ENCODE results near the gene PKD1L1. TPM values are rescaled to one million over a fixed set of nuclear protein-coding genes. Genes with fewer than 3 reads are reported as not detected.
"Not testable (repeated sequence)": the region's sequence is repeated elsewhere in the genome, so short reads cannot be mapped to it uniquely, and the experiment has no call there.

Gene PKD1L1
- total RNA-seq, 1 experiment from 2014 or later, result 0.24 TPM

- H3K4me3 Mint-ChIP-seq (ENCODE audit: low read depth, unreplicated experiment), result no peak overlapping the region
- CTCF ChIA-PET, result interaction anchor here (1.4 kb wide), 1 partner anchor 13 kb away, joined by 4 read pairs; no protein-coding TSS in a partner anchor
- H3K4me1 Mint-ChIP-seq (ENCODE audit: low read depth, unreplicated experiment), result no peaks in the 10 kb centered on the region
- no TSS peak for BruUV-seq (replicated peaks)
- no peak overlapping the region for H3K27ac Mint-ChIP-seq (ENCODE audit: unreplicated experiment)
- intact Hi-C loops (cut with micrococcal nuclease; ENCODE audit: unreplicated experiment), result no loop called here
- no peak for DNase-seq
- no peaks in the 10 kb centered on the region for H3K9me3 Mint-ChIP-seq (ENCODE audit: low read depth, unreplicated experiment)
- no peaks in the 10 kb centered on the region for H3K27me3 Mint-ChIP-seq (ENCODE audit: unreplicated experiment)
- no peaks in the 10 kb centered on the region for H3K36me3 Mint-ChIP-seq (ENCODE audit: insufficient read depth, unreplicated experiment)
- no peak for TF ChIP-seq CTCF (IDR thresholded peaks at IDR 0.05; ENCODE audit: unreplicated experiment)
Measured at GRCh38 chr7:47799524-47799923, 148.7 kb downstream of the PKD1L1 start.

- no peak for TF ChIP-seq CTCF (IDR thresholded peaks at IDR 0.05; ENCODE audit: unreplicated experiment)
- no TSS peak for BruUV-seq (replicated peaks)
- CTCF ChIA-PET, result interaction anchor here (0.9 kb wide), 1 partner anchor 9 kb away, joined by 5 read pairs; no protein-coding TSS in a partner anchor
- Mint-ChIP-seq H3K27me3 (ENCODE audit: unreplicated experiment) (no peaks in the 10 kb centered on the region), H3K36me3 (ENCODE audit: insufficient read depth, unreplicated experiment) (peaks cover under 1% of the 10 kb centered on the region), H3K9me3 (ENCODE audit: low read depth, unreplicated experiment) (no peaks in the 10 kb centered on the region), H3K4me3 (ENCODE audit: low read depth, unreplicated experiment) (no peak overlapping the region), H3K27ac (ENCODE audit: unreplicated experiment) (no peak overlapping the region), H3K4me1 (ENCODE audit: low read depth, unreplicated experiment) (peaks cover 17% of the 10 kb centered on the region)
- intact Hi-C loops (cut with micrococcal nuclease; ENCODE audit: unreplicated experiment), result no loop called here
- DNase-seq, result no peak
Measured at GRCh38 chr7:47796347-47796746, 151.9 kb downstream of the PKD1L1 start.

- Mint-ChIP-seq H3K4me3 (ENCODE audit: low read depth, unreplicated experiment) (no peak overlapping the region), H3K27ac (ENCODE audit: unreplicated experiment) (no peak overlapping the region), H3K9me3 (ENCODE audit: low read depth, unreplicated experiment) (no peaks in the 10 kb centered on the region), H3K27me3 (ENCODE audit: unreplicated experiment) (no peaks in the 10 kb centered on the region), H3K4me1 (ENCODE audit: low read depth, unreplicated experiment) (peaks cover 20% of the 10 kb centered on the region), H3K36me3 (ENCODE audit: insufficient read depth, unreplicated experiment) (peaks cover 4% of the 10 kb centered on the region)
- CTCF ChIA-PET, result no interaction called here
- no TSS peak for BruUV-seq (replicated peaks)
- TF ChIP-seq CTCF (IDR thresholded peaks at IDR 0.05; ENCODE audit: unreplicated experiment), result no peak
- intact Hi-C loops (cut with micrococcal nuclease; ENCODE audit: unreplicated experiment), result no loop called here
- no peak for DNase-seq
Measured at GRCh38 chr7:47795631-47796030, 152.6 kb downstream of the PKD1L1 start.

GRCh38 chr7:47795126-47795525 lies 153.1 kb downstream of the PKD1L1 start:
- CTCF ChIA-PET, result not testable (repeated sequence)

GRCh38 chr7:47794016-47794415 lies 154.2 kb downstream of the PKD1L1 start:
- DNase-seq, result no peak
- BruUV-seq (replicated peaks), result no TSS peak
- no peaks in the 10 kb centered on the region for H3K9me3 Mint-ChIP-seq (ENCODE audit: low read depth, unreplicated experiment)
- TF ChIP-seq CTCF (IDR thresholded peaks at IDR 0.05; ENCODE audit: unreplicated experiment), result no peak
- H3K4me1 Mint-ChIP-seq (ENCODE audit: low read depth, unreplicated experiment), result peaks cover 28% of the 10 kb centered on the region
- CTCF ChIA-PET, result no interaction called here
- no peak overlapping the region for H3K4me3 Mint-ChIP-seq (ENCODE audit: low read depth, unreplicated experiment)
- intact Hi-C loops (cut with micrococcal nuclease; ENCODE audit: unreplicated experiment), result no loop called here
- H3K27ac Mint-ChIP-seq (ENCODE audit: unreplicated experiment), result no peak overlapping the region
- peaks cover 9% of the 10 kb centered on the region for H3K36me3 Mint-ChIP-seq (ENCODE audit: insufficient read depth, unreplicated experiment)
- H3K27me3 Mint-ChIP-seq (ENCODE audit: unreplicated experiment), result no peaks in the 10 kb centered on the region

More at GRCh38 chr7:47795126-47795525, 153.1 kb downstream of the PKD1L1 start:
- H3K4me3 Mint-ChIP-seq (ENCODE audit: low read depth, unreplicated experiment); H3K27me3 Mint-ChIP-seq (ENCODE audit: unreplicated experiment); intact Hi-C loops (cut with micrococcal nuclease; ENCODE audit: unreplicated experiment); H3K9me3 Mint-ChIP-seq (ENCODE audit: low read depth, unreplicated experiment); DNase-seq; BruUV-seq (replicated peaks); H3K27ac Mint-ChIP-seq (ENCODE audit: unreplicated experiment); H3K36me3 Mint-ChIP-seq (ENCODE audit: insufficient read depth, unreplicated experiment): not testable (repeated sequence)
- H3K4me1 Mint-ChIP-seq (ENCODE audit: low read depth, unreplicated experiment), result peaks cover 20% of the 10 kb centered on the region

- Mint-ChIP-seq H3K27ac (ENCODE audit: unreplicated experiment) (peak overlapping the region; percentile 3), H3K4me1 (ENCODE audit: low read depth, unreplicated experiment) (peaks cover 28% of the 10 kb centered on the region)
- H3K4me3 Mint-ChIP-seq (ENCODE audit: low read depth, unreplicated experiment); DNase-seq; H3K27me3 Mint-ChIP-seq (ENCODE audit: unreplicated experiment); CTCF ChIA-PET; H3K9me3 Mint-ChIP-seq (ENCODE audit: low read depth, unreplicated experiment); intact Hi-C loops (cut with micrococcal nuclease; ENCODE audit: unreplicated experiment); BruUV-seq (replicated peaks); H3K36me3 Mint-ChIP-seq (ENCODE audit: insufficient read depth, unreplicated experiment): not testable (repeated sequence)
Measured at GRCh38 chr7:47793186-47793585, 155.1 kb downstream of the PKD1L1 start.

Data from Calu3 (cell line).